Loucy (cell line): ENCODE data around the gene FBXL3.

Source experiments
- CTCF ChIP-seq: fragments of 200-600 bp; sonication (generic); conservative IDR thresholded peaks from 2 replicates; pipeline ENCODE4 v1.5.1; 2014; ENCODE audit warnings: mild to moderate bottlenecking, antibody characterized with exemption, low read length
- EZH2phosphoT487 ChIP-seq: fragments of 200-600 bp; IDR thresholded peaks from 2 replicates; pipeline ENCODE4 v1.6.1; 2018; ENCODE audit warnings: antibody characterized with exemption, mild to moderate bottlenecking, moderate library complexity, borderline replicate concordance

GRCh38 chr13:77001963-77002587, 24.9 kb downstream of the FBXL3 start:
- TF ChIP-seq CTCF, result no peak
- no peak for TF ChIP-seq EZH2phosphoT487
